Glutamatergic neuron (in vitro differentiated cells): ENCODE results near the gene DPH7. TPM values are rescaled to one million over a fixed set of nuclear protein-coding genes. Genes with fewer than 3 reads are reported as not detected.
"Not testable (repeated sequence)": the region's sequence is repeated elsewhere in the genome, so short reads cannot be mapped to it uniquely, and the experiment has no call there.

Experiments
- DNase-seq: peaks from one replicate; pipeline ENCODE4 v3.0.0; 2022
- H3K27ac Mint-ChIP-seq: one replicate; pipeline ENCODE4 v1.8.0; 2020; ENCODE audit warnings: mild to moderate bottlenecking, mixed read lengths, inconsistent platforms; ENCODE audit not compliant: unreplicated experiment
- H3K27me3 Mint-ChIP-seq: one replicate; pipeline ENCODE4 v1.8.0; 2020; ENCODE audit warnings: mild to moderate bottlenecking, moderate library complexity, mixed read lengths, inconsistent platforms; ENCODE audit not compliant: unreplicated experiment
- H3K36me3 Mint-ChIP-seq: one replicate; pipeline ENCODE4 v1.8.0; 2020; ENCODE audit warnings: mild to moderate bottlenecking, mixed read lengths, inconsistent platforms; ENCODE audit not compliant: unreplicated experiment
- H3K4me1 Mint-ChIP-seq: one replicate; pipeline ENCODE4 v1.8.0; 2020; ENCODE audit warnings: mild to moderate bottlenecking, low read depth, mixed read lengths, inconsistent platforms; ENCODE audit not compliant: unreplicated experiment
- H3K4me3 Mint-ChIP-seq: one replicate; pipeline ENCODE4 v1.8.0; 2020; ENCODE audit warnings: mild to moderate bottlenecking, mixed read lengths, inconsistent platforms; ENCODE audit not compliant: unreplicated experiment
- H3K9me3 Mint-ChIP-seq: one replicate; pipeline ENCODE4 v1.8.0; 2020; ENCODE audit warnings: mild to moderate bottlenecking, moderate library complexity, mixed read lengths, inconsistent platforms; ENCODE audit not compliant: unreplicated experiment
- total RNA-seq: library from RNA; stranded (reverse); fragmentation: NEBNext Ultra II Directional; extraction: Animal tissue kit (Norgen Biotek cat#: 25700); gene quantifications from one replicate; pipeline ENCODE4 v1.2.1, GENCODE V29; 2021; ENCODE audit not compliant: unreplicated experiment
- TF ChIP-seq, protein P1 (sequence below): fragments of 200-600 bp; sonication (generic); IDR thresholded peaks from one replicate; pipeline ENCODE4 v1.5.0; 2021; ENCODE audit not compliant: partially characterized antibody, unreplicated experiment

Gene DPH7
- total RNA-seq, 1 donor from 2014 or later = 64.6 TPM

DNA sequence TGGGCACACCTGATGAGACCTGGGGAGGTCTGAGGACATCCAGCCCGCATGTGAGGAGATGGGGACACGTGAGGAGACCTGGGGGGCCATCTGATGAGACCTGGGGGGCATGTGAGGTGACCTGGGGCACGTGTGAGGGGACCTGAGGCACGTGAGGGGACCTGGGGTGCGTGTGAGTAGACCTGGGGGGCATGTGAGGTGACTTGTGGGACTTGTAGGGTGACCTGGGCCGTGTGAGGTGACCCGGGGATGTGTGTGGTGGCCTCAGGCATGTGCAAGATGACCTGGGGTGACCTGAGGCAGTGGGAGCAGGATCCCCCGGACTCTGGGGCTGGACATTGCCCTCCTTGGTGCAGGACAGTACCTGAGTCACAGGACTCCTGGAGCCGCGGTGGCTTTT lies 59.2 kb downstream of the DPH7 start:
- no peaks in the 10 kb centered on the region for H3K4me1 Mint-ChIP-seq
- H3K36me3 Mint-ChIP-seq = no peaks in the 10 kb centered on the region

DNA sequence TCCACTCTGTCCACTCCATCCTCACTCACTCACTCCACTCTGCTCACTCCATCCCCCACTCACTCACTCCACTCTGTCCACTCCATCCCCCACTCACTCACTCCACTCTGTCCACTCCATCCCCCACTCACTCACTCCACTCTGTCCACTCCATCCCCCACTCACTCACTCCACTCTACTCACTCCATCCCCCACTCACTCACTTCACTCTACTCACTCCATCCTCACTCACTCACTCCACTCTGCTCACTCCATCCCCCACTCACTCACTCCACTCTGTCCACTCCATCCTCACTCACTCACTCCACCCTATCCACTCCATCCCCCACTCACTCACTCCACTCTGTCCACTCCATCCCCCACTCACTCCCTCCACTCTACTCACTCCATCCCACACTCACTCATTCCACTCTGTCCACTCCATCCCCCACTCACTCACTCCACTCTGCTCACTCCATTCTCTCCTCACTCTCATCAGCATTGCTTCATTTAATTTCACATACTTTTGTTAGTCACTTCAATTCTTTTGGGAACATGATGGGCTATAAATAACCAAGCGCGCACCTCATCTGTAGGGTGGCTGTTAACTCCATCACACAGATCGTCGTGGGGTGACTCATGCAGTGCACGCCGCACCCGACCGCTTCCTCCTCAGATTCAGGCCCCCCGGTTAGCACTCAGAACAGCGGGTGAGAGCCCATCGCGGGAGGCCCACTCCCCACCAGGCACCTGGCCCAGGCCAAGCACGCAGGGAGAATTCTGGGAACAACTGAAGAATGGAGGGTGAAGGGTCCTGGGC lies 59.9 kb downstream of the DPH7 start:
- not testable (repeated sequence) for H3K36me3 Mint-ChIP-seq, H3K4me1 Mint-ChIP-seq, H3K27me3 Mint-ChIP-seq, H3K9me3 Mint-ChIP-seq, H3K4me3 Mint-ChIP-seq, DNase-seq, H3K27ac Mint-ChIP-seq

More for the DNA sequence above, 59.2 kb downstream of the DPH7 start:
- no peak for DNase-seq
- no peaks in the 10 kb centered on the region for H3K27me3 Mint-ChIP-seq
- TF ChIP-seq, protein P1, sequence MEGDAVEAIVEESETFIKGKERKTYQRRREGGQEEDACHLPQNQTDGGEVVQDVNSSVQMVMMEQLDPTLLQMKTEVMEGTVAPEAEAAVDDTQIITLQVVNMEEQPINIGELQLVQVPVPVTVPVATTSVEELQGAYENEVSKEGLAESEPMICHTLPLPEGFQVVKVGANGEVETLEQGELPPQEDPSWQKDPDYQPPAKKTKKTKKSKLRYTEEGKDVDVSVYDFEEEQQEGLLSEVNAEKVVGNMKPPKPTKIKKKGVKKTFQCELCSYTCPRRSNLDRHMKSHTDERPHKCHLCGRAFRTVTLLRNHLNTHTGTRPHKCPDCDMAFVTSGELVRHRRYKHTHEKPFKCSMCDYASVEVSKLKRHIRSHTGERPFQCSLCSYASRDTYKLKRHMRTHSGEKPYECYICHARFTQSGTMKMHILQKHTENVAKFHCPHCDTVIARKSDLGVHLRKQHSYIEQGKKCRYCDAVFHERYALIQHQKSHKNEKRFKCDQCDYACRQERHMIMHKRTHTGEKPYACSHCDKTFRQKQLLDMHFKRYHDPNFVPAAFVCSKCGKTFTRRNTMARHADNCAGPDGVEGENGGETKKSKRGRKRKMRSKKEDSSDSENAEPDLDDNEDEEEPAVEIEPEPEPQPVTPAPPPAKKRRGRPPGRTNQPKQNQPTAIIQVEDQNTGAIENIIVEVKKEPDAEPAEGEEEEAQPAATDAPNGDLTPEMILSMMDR = no peak
- H3K27ac Mint-ChIP-seq = no peak overlapping the region
- H3K4me3 Mint-ChIP-seq = no peak overlapping the region
- H3K9me3 Mint-ChIP-seq = peaks cover 4% of the 10 kb centered on the region

DNA sequence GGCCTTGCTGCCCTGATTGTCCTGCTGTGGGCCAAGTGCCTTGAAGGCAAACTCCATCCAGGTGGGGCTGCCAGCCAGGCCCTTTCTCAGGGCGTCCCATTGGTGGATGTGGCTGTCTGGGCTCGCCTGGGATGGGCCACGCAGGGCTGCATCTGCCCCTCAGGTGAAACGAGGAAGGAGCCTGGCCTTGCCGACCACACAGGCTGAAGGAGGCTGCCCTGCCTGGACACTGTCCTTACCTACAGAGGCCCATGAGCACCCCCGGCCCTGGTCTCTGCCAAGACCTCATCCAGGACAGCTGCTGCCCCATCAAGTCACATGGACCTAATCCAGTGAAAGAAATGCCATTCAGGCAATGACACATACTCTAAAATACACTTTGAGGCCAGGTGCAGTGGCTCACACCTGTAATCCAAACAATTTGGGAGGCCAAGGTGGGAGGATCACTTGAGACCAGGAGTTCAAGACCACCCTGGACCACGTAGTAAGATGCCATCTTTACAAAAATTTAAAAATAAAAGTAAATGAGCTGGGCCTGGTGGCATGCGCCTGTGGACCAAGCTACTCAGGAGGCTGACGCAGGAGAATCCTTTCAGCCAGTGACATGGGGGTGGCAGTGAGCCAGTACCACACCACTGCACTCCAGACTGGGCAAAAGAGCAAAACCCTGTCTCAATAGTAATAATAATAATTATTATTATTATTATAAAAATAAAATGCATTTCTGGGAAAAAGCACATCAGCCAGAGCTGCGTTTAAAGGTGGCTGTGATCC lies 62.4 kb downstream of the DPH7 start:
- no peaks in the 10 kb centered on the region for H3K27me3 Mint-ChIP-seq
- no peak for DNase-seq
- H3K36me3 Mint-ChIP-seq = peaks cover 4% of the 10 kb centered on the region
- no peak overlapping the region for H3K27ac Mint-ChIP-seq
- peaks cover 10% of the 10 kb centered on the region for H3K9me3 Mint-ChIP-seq
- no peaks in the 10 kb centered on the region for H3K4me1 Mint-ChIP-seq
- H3K4me3 Mint-ChIP-seq = no peak overlapping the region
- TF ChIP-seq, protein P1 = no peak

DNA sequence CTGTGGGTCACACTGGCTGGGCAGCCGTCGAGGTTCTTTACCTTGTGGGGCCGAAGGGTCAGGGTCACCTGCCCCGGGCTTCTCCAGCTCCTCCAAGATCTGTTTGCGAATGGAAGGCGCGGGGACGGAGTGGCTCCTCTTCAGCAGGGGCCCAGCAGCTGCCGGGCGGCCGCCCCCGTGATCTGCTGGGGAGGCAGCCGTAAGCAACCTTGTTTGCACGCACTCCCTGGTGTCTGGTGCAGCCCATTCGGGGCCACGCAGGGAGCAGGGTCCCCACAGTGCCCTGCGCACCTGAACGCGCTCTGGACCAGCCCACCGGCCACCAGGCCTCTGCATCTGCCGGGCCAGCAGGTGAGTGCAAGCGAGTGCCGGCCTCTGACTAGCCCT lies 63.4 kb downstream of the DPH7 start:
- DNase-seq = no peak
- TF ChIP-seq, protein P1 = no peak
- Mint-ChIP-seq H3K27me3 (no peaks in the 10 kb centered on the region), H3K9me3 (peaks cover 9% of the 10 kb centered on the region), H3K36me3 (peaks cover 4% of the 10 kb centered on the region), H3K27ac (no peak overlapping the region), H3K4me3 (no peak overlapping the region), H3K4me1 (no peaks in the 10 kb centered on the region)

DNA sequence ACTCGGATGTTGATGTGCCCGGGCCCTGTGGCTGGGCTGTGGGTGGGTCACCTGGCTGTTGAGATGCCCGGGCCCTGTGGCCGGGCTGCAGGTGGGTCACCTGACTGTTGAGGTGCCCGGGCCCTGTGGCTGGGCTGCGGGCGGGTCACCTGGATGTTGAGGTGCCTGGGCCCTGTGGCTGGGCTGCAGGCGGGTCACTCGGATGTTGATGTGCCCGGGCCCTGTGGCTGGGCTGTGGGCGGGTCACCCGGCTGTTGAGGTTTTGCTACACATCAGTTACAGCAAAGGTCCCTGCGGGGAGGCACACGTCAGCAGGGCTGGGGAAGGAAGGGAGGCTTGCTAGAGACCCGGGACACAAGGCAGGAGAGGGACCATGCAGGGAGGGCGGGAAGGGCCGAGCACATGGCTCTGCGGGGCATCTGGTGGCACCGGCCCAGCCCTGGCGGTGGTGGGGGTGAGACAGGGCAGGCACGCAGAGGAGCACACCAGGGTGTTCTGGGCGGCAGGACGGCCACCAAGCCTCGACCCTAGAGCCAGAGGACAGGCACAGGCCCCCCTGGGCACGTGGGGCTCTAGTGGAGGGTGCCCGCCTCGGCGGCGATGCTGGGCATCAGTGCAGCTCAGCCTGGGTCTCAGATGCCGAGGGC lies 63.9 kb downstream of the DPH7 start:
- TF ChIP-seq, protein P1 = no peak
- Mint-ChIP-seq H3K27ac (no peak overlapping the region), H3K36me3 (peaks cover 4% of the 10 kb centered on the region), H3K4me1 (no peaks in the 10 kb centered on the region), H3K9me3 (peaks cover 8% of the 10 kb centered on the region), H3K4me3 (no peak overlapping the region), H3K27me3 (no peaks in the 10 kb centered on the region)
- DNase-seq = no peak

DNA sequence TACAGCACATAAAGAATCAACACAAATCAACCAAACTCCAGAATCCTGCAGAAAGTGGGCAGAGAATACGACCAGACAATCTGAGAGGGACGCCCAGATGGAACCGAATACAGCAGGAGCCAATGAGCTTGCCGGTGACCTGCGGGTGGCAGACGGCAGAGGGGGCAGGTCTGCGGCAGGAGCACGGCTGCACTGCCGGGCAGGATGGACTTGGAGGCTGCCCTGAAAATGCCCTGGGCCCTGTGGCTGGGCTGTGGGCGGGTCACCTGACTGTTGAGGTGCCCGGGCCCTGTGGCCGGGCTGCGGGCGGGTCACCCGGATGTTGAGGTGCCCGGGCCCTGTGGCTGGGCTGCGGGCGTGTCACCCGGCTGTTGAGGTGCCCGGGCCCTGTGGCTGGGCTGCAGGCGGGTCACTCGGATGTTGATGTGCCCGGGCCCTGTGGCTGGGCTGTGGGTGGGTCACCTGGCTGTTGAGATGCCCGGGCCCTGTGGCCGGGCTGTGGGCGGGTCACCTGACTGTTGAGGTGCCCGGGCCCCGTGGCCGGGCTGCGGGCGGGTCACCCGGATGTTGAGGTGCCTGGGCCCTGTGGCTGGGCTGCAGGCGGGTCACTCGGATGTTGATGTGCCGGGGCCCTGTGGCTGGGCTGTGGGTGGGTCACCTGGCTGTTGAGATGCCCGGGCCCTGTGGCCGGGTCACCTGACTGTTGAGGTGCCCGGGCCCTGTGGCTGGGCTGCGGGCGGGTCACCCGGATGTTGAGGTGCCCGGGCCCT lies 64.7 kb downstream of the DPH7 start:
- not testable (repeated sequence) for H3K9me3 Mint-ChIP-seq, DNase-seq, H3K27ac Mint-ChIP-seq, H3K27me3 Mint-ChIP-seq, H3K4me1 Mint-ChIP-seq, H3K4me3 Mint-ChIP-seq
- peaks cover 10% of the 10 kb centered on the region for H3K36me3 Mint-ChIP-seq

DNA sequence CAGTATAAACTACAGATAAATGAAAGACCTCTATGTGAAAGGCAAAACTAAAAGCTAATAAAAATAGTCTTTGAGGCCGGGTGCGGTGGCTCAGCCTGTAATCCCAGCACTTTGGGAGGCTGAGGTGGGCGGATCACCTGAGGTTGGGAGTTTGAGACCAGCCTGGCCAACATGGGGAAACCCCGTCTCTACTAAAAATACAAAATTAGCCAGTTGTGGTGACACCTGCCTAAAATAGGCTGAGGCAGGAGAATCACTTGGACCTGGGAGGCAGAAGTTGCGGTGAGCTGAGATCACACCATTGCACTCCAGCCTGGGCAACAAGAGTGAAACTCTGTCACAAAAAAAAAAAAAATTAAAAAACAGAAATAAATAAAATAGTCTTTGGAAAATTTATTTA lies 65.6 kb downstream of the DPH7 start:
- not testable (repeated sequence) for H3K4me3 Mint-ChIP-seq, H3K27me3 Mint-ChIP-seq, H3K4me1 Mint-ChIP-seq, DNase-seq, H3K27ac Mint-ChIP-seq, H3K9me3 Mint-ChIP-seq
- peaks cover 12% of the 10 kb centered on the region for H3K36me3 Mint-ChIP-seq
